GM19351 (cell line): ENCODE data around the gene FAM89B.

Experiments used
- ATAC-seq: cut with Tn5 transposase; IDR thresholded peaks from one replicate; pipeline ENCODE4 v1.9.1; 2021; ENCODE audit warnings: mild to moderate bottlenecking, moderate library complexity; ENCODE audit not compliant: unreplicated experiment

The FAM89B gene

DNA sequence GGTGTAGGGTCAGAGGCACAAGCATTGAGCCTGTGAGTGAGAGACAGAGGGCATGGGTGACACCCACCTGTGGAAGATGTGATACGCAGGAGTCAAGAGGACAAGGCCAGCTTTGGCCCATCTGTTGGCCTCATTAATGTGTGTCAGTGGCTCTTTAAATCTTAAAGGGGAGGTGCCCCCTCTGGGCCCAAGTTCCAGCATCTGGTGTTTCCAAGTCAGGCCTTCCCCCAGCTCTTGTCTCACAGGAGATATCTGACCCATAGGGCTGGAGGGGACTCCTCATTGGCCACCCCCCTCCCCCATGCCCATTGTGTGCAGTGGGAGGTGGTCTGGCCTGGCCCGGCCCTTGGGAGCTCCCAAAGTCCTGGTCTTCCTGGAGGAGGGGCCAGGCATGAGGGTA lies 14.3 kb downstream of the FAM89B start:
- no peak for ATAC-seq

DNA sequence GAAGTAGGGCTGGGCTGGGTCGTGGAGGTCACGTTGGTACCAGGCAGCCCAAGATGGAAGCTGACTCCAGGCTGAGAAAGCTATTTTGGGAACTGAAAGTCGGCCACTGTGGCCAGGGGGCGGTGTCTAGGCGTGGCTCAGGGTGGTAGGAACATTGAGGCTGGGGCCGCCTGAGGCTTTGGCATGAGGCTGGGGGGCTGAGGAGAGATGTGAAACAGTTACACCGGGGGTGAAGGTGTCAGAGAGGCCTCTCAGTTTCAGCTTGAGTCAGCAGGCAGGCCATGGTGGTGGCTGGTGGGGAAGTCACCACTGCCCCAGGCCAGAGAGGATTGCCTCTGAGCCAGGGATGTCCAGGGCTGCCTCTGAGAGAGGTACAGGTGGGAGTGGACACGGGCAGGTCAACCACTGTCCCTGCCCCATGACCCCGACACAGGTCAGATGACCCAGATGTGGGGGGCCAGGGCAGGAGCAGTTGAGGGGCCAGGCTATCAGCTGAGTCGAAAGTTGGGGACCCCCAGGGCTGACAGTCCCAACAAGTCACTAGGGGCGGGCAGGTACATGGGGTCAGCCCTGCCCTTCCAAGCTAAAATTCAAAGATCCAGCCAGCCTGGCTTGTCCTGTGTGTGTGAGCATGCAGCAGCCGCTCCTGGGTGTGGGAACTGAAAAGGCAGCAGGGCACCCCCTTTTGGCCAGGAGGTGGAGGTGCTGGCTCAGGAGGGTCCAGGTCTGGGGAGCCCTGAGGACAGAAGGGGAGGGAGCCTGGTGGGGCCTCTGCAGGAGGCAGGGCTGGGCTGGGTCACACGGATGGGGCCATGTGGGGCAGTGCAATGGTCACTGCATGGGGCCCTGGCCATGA lies 16.1 kb downstream of the FAM89B start:
- peak; percentile 81 for ATAC-seq

DNA sequence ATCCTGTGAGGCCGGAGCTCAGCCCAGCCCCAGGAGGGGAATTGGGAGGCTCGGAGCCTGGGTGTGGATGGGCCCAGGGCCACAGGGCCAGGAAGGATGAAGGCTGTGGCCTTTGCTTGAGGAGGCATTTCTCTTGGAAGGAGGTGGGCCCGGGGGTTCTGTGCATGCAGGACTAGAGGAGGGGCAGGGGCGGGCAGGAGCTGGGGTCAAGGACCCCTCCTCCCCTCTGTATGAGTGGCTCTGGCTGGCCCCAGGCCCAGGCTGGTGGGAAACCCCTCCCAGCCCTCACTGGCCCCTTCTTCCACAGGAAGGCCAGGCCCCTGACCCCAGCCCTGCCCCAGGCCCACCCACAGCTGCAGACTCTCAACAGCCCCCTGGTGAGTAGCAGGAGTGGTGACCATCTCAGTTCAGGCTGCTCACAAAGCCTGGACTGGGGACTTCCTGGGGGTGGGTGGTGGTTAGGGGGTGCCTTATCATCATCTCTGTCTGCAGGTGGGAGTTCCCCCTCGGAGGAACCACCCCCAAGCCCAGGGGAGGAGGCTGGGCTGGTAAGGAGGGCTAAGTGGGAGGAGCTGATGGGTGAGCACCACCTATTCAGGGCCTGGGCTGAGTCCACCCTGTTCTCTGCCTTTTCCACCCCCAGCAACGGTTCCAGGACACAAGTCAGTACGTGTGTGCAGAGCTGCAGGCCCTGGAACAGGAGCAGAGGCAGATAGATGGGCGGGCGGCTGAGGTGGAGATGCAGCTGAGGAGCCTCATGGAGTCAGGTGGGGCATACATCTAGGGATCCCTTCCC lies 17.3 kb downstream of the FAM89B start:
- ATAC-seq = no peak

DNA sequence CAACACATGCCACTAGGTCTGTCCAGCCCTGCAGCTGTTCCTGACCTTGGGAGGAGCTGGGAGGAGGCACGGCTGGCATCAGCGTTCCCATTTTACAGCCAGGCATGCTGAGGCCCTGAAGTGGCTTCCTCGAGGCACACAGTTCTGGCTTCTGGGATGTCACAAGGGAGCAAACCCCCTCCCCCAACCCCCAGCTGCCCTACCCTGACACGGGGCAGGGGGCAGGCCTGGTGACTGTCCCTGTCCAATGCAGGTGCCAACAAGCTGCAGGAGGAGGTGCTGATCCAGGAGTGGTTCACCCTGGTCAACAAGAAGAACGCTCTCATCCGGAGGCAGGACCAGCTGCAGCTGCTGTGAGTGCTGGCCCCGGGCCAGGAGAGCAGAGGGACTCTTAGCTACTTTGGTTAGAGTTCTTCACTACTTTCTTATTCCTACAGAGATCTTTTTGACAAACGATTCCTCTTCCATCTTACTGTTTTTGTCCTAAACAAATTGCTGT lies 18.0 kb downstream of the FAM89B start:
- no peak for ATAC-seq

DNA sequence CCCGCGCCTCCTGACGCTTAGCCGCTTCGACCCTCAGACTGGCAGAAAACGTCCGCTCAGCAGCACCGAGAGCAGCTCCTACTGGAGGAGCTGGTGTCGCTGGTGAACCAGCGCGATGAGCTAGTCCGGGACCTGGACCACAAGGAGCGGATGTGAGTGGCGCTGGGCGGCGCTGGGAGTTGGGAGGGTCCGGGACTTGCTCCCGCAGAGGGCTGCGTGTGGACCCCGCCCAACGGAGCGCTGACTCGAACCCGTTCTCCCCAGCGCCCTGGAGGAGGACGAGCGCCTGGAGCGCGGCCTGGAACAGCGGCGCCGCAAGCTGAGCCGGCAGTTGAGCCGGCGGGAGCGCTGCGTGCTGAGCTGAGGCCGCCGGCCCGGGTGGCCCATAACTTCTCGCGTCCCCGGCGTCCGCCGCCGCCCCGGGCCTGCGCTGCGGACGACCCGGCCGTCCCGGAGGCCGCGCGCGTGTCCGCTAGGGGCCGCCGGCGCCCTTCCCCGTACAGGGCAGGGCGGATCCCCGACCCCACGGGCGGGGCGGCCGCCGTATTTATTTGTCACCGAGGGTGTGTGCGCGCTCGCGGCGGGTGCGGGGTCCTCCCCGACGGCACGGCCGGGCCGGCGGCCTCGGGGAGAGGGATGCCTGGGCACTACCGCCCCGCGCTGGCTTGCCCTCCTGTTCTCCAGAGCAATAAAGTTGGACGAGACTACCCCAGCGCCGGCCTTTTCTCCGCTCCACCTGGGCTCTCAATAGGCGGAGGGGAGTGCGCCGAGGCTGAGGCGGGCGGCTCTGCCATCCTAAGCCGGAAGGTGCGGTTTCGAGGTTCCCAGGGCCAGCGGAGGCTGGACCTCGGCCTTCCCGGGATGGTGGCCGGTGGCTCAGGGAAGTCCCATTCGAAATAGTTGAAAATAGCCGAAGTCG lies 19.9 kb downstream of the FAM89B start:
- ATAC-seq = no peak

DNA sequence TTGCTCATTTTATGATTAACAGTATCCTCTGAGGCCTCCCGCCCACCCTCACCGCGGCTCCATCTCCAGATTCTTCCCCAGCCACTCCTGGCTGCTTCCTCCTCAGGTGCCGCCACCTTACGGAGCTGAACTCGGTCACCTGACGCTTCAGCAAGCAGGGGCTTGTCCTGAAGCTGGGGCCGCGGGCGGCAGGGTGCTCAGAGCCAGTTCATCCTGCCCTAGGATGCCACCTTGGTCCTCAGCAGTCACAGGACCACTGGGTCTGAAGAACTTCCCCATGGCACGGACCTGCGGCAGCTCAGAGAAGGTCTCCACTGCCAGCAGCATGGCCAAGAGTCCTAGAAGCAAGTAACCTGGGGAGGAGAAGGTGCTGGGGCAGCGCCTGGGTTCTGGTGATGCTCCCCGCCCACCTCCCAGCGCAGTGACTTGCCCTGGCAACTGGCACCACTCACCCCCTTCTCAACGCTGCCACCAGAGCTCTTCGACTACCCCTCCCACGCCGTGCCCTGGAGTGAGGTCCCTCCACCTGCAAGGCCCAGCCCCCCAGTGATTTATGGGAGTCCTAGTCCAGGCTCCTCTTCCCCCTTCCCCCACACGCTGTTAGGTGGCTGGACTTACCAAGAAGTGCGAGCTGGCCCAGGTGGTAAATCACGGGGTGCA lies 20.6 kb downstream of the FAM89B start:
- ATAC-seq = no peak

DNA sequence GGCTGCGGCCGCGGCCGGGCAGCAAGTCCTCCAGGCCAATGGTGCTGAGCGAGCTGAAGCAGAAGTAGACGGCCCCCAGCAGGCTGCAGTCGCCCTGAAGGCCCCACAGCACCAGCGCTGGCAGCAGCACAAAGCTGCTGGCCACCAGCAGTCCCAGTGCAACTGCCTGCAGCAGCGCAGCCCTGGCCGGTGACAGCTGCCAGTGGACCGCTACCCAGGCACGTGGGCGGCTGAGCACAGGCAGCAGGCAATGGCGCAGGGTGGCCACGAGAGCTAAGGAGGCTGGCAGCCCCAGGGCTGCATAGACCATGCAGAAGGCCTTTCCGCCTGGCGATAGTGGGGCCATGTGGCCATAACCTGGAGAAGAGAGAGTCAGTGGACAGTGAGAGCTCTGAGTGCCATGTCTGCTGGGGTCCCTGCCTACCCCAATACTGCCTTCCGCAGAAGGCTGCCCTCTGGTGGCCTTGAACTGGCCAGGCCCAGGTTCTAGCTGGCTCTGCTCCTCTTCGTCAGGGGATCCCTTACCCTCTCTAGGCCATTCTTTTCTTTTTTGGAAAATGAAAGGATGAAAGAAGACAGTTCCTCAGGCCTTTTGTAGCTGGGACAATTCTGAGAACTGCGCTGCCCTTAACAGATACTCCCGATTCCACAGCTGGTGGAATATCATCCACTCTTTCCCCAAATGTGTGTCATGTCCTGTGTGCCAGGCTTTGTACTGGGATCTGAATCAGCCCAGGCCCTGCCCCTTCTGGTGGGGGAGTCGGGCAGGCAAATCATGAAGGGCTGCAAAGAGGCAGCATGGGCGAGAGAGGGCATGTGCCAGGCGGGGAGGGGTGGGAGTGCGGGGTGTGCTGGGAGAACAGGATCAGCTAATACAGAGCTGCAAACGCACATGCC lies 21.4 kb downstream of the FAM89B start:
- ATAC-seq = no peak

DNA sequence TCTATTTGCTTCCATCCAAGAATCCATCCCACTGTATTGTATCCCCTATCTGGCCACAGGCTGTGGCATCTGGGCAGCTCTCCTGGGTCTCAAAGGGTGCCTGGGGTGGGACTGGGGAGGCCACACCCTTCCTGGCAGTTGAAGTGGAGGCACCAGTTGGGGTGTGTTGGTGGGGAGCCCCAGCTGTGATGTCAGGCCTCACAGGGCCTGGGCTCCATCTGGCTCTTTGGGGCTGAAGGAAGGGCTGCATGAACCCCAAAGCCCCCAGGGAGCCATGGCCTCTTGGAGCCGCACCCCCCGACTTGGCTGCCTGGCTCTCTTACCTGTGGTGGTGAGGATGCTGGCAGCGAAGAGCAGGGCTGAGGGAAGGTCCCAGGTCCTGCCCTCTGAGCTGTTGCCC lies 22.8 kb downstream of the FAM89B start:
- ATAC-seq = no peak

DNA sequence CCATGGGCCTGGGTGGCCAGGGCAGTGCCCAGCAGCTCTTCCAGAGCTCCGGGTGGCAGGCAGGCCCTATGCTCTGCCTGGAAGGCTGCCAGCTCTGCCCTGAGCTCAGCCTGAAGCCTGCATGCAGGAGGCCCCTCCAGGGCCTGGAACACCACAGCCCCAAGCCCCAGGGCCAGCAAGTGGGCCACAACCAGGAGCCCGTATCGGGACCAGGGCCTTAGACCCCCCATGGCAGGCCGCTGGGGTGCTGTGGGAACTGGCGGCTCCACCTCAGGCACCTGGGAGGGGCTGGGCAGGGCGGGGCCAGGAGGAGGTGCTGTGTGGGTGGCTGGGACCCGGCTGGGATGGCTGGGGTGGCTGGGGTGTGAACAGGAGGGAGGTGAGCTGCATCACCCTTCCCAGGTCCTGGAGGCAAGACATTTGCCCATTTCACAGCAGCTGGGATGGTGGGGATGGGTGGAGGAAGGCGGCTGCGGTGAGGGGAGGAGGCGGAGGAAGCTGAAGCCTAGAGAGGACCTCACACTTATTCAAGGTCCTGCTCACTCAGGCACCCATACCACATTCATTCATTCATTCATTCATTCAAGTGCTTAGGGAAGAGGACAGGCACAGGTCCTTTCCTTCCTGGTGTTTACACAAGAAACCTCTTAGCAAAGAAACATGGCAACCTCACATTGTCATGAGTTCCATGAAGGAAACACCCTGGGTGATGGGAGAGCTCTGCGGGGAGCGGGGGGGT lies 23.4 kb downstream of the FAM89B start, which contains the start of gene KCNK7:
Gene KCNK7 (minus strand): TSS at position 258 of the 739 bp plus-strand sequence. CDS start 28 bp downstream, at position 230.
- ATAC-seq = no peak

DNA sequence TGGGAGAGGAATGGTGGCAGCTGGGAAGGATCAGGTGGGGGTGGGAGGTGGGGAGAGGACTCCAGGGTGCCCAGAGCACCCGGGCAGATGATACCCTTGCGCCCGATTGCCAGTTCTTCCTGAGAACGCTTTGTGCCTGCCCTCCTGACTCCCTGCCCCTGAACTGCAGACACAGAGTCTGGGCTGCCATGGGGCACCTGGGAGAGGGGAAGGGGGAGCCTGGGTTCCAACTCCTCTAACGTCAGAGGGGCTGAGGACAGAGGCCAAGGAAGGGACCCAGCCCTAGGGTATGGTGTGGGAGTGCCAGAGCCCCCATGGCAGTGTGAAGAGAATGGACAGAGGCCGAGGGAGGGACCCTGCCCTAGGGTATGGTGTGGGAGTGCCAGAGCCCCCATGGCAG lies 24.2 kb downstream of the FAM89B start:
- ATAC-seq = no peak

DNA sequence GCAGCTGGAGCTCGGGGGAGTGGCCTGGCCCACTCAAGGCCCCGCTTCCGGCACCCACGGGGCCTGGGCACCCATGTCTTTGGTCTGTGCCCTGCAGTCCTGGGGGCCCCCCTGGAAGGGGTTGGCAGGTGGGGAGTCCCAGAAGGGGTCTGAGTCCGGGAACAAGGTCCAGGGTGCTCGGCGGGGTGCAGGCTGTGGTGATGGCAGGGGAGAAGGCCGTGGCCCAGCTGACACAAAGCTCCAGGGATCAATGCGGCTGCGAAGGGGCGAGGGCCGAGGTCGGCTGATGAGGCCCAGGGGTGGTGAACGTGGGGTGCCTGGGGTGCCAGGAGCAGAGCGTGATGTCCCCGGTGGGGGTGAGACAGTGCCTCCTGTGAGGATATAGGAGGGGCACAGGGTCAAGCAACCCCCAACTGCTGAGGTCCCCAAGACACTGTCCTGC lies 25.9 kb downstream of the FAM89B start:
- ATAC-seq = no peak

DNA sequence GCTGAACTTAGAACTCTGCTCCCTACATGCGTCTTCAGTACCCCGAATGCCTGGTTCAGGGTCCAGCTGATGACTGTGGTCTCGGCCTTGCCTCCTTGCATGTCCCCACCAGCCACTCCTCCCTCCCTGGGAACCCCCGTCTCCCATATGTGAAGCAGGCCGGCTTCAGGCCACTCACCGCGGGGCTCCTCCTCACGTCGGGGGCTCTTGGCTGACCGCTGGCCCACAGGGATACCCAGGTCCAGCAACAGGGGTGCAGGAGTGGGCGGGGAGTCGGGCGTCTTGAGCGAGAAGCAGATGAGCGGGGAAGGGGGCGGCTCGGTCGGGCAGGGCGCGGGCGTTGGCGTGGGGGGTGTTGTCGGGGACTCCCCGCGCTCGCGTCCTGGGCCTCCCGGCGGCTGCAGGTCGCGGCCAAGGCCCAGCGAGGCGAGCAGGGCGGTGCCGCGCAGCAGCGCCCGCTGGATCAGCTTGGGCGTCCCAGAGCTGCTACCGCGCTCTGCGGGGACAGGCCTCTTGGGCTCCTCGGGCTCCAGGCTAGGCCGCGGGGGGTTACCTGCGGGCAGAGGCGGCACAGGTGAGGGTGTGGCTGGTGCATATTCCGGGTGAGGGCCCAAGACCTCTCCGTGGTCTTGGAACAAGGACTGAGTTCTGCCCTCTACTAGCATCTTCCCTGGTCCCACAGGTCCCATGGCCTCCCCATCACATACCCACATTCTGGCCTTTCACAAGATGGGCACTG lies 27.0 kb downstream of the FAM89B start:
- no peak for ATAC-seq

DNA sequence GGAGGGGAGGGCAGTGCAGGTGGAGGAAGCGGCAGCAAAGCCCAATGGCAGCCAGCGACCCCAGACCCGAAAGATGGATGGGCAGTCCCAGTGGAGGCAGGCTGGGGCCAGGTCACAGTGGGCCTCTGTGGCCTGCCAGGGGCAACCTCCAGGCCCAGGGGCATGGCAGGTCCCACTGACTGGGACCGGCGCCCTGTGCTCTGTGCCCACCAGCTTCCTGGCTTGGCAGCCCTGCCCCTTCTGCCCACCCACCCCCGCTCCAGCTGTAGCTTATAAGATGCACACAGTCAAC lies 27.6 kb downstream of the FAM89B start:
- no peak for ATAC-seq

DNA sequence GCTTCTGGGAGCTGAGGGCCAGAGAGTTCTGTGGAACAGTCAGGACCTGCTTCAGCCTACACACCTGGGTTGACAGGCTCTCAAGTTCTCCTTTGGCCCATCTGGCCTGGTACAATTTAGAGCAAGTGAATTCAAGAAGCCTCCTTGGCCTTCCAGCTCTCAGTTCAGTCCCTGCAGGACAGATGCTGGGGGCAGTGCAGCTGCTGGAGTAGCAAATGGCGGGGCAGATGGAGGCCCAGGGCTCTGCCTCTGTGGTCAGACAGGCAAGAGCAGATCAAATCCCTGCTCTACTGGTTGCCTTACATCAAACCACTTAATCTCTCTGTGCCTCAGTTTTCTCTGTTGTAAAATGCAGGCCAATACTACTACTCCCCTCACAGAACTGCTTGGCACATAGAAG lies 31.9 kb downstream of the FAM89B start:
- no peak for ATAC-seq

DNA sequence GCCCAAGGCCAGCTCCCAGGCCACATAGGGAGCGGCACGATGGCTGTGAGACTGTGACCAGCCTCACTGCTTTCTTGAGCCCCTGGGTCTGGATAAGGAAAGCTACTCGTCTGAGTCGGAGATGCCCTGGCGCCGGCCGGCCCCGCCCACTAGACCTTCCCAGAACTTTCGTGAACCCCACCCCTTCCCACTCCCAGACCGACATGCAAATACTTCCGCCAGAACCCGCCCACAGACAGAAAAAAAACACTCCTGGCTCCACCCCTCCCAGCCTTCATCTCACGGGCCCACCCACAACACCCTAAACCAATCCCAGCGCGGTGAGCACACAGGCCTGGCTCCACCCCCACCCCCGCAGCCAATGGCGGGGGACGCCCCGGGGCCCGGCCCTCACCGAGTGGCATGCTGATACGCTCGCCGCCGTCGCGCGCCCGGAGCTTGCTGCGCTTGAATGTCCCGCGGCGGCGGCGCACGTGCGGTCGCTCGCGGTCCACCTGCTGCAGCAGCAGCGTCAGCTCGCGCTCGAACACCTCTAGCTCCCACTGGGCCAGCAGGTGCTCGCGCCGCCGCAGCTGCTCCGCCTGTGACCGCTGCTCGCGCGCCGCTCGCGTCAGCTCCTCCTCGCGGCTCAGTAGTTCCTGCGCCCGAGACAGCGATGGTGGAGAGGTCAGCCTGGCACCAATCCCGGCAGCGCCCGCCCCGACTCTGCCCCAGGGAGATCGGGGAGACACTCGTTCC lies 34.7 kb downstream of the FAM89B start:
- ATAC-seq = no peak

DNA sequence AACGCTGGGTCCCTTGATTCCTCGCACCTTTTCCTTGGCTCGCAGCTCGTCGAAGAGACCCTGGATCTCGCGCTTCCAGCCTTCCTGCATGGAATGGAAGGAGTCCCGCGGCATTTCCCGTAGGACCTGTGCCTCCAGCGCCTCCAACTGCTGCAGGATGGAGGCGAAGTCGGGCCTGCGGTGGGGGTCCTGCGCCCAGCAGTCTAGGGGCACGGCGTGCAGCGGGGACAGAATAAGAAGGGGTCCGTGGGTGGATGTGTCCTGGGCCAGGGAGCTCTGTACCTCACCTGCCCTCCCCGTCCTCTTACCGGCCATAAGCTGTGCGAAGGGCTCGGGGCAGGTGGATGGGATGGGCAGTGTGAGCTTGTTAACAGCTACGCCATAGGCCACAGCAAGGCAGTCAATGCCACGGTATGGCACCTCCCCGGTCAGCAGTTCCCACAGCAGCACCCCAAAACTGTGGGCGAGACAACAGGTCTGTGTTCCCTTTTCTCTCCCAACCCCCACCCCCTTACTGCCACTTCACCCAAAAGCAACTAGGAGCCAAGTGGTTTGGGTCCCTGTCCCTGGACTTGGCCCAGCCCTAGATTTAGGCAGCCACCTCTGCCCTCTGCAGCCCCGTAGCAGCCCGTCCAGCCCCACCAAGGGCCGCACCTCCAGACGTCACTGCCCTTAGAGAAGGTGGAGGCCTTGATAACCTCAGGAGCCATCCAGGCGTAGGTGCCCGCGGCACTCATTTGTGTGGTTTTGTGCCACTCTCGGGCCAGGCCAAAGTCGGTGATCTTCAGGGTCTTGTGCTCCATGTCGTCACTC lies 35.5 kb downstream of the FAM89B start:
- no peak for ATAC-seq

DNA sequence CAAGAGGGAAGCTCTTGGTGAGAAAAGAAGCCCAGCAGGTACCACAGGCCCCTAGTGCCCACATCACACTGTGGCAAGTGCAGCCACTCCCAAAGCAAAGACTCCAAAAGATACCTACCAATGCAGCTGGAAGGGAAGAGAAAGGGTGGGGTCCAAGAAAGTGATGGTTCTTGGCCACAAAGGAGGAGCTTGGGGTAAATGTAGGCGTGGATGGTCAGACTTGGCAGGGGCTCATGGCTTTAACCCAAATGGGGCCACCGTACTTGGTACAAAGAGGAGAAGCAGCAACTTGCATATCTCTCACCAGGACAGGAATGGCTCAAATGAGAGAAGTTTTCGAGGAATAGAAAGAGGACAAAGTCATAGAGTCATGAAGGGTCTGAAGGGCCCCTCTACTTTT lies 36.9 kb downstream of the FAM89B start:
- no peak for ATAC-seq
